Stimulated activated CD4-positive, alpha-beta T cell treated with anti-CD3 and anti-CD28 coated beads, Interleukin-1b, Interleukin-23, amount 100 ng/mL, for 1 hour (primary cell): ENCODE results near the gene CEP83.
"Not testable (repeated sequence)": the region's sequence is repeated elsewhere in the genome, so short reads cannot be mapped to it uniquely, and the experiment has no call there.

Source experiments
- DNase-seq, 2 donors: peaks; one replicate each; pipeline ENCODE4 v3.0.0-alpha.2; 2020; ENCODE audit warnings: low read depth in 2 of 2

CEP83 gene

DNA sequence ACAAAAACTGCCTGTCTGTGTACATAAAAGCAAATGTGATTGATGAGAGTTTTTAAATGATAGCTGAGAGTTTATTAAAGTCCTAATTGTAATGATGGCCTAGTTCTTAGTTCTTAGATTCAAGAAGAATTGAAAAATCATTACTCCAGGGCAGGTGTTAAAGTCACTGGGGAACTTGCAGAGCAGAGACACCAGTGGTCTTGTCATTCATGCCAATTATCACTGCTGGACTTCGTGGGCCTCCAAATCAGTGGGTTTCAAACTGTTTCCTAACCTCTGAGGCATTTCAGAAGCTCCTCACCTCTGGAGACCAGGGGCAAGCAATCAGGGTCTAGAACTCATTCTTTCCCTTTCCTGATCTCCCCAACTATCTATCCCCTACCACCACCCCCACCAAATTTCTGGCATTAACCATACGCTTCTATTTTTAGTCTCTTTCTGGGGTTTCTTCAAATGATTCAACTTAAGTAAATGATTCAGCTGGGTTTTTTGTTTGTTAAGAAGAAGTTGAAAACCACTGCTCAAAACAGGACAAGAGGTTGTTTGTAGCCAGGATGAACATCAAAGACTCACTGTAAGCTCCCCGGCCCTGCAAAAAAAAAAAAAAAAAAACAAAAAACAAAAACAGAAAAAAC, 80.1 kb downstream of the CEP83 start:
- no peak for DNase-seq

DNA sequence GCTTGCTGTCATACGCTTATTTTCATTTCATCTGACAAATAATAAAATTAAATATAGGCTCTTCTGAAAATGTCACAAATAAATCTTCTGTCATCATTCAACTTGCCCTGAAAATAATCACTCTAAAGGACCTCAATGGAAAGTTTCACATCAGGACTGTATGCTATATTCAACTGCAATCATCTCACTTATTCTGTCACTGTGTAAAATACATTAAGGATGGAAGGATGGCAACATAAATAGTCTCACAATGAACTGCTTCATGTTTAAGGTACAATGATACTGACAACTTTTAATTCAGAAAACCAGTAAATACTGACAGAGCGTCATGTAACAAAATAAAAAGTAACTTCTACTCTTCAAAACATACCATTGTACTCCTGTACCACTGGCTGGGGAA, 82.1 kb downstream of the CEP83 start:
- DNase-seq = no peak

DNA sequence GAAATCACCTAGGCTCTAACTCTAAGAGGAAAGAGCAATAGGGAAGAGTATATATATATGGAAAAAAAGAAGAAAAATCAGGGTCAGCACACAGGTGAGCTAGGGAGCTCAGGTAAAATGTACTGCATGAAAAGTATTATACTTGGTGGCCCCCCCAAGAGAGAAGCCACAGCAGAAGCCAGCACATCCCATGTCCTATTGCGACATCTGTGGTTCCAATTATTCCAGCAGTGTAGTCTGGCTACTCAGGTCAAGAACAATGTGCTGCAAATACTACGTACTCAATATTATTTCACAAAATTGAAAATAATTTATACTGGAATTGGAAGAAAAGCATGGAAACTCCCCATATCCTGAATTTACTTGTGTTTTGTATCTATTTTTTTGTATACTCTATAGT, 85.5 kb downstream of the CEP83 start:
- DNase-seq = no peak

DNA sequence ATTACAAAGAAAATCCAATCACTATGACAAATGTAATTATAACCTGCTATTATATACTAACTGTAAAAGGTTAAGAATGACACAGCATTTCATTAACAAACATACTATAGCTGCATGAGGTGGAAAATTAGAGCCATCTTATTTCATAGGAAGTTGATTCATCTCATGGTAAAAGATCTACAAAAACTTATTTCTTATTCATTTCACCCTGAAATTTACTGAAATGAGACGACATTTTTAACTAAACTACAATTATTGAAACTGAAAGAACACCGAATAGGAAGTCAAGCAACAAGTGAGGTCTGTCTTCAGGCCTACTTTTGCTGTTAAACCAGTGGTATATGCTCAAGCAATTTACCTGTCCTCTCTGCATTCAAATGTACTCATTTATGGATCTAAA, 87.2 kb downstream of the CEP83 start:
- DNase-seq = no peak

DNA sequence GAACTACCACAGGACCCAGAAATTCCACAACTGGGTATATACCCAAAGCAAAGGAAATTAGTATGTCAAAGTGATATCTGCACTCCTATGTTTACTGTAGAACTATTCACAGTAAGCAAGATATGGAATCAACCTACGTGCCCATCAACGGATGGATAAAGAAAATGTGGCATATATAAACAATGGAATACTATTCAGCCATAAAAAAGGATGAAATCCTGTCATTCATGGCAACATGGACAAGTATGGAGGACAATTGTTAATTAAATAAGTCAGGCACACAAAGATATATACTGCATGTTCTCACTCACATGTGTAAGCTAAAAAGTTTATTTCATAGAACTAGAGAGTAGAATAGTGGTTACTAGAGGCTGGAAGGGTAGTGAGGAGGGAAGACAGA, 97.0 kb downstream of the CEP83 start:
- no peak for DNase-seq

DNA sequence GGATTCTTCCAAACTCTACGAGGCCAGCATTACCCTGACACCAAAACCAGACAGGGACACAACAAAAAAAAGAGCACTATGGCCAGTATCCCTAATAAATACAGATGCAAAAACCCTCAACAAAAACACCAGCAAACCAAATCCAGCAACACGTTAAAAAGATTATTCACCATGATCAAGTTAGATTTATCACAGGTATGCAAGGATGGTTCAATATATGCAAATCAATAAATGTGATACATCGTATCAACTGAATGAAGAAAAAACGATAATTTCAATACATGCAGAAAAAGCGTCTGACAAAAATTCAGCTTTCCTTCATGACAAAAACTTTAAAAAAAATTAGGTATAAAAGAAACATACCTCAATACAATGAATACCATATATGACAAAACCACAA, 99.9 kb downstream of the CEP83 start:
- DNase-seq = no peak

DNA sequence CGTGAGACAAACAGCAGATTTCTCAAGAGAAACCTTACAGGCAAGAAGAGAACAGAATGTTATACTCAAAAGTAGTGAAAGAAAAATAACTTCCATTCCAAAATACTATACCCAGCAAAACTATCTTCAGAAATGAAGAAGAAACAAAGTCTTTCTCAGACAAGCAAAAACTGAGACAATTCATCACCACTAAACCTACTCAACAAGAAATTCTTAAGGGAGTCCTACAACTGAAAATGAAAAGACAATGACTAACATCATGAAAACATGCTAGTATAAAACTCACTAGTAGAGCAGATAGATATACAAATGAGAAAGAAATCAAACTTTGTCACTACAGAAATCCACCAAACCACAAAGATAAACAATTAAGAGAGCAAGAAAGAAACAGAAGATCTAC, 106.5 kb downstream of the CEP83 start:
- DNase-seq = no peak

DNA sequence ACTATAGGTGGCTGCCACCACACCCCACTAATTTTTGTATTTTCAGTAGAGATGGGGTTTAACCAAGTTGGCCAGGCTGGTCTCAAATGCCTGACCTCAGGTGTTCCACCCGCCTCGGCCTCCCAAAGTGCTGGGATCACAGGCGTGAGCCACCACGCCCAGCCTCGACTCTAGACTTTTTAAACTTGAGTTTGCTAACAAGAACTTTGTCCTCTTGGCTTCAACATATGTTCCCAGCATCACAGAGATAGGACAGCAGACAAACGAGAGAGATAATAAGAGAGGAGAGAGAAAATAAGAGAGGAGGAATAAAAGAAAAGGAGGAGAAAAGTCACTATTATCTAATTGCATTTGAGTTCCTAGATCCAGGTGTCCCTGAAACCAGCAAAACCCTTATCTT, 119.1 kb downstream of the CEP83 start:
- no peak for DNase-seq

DNA sequence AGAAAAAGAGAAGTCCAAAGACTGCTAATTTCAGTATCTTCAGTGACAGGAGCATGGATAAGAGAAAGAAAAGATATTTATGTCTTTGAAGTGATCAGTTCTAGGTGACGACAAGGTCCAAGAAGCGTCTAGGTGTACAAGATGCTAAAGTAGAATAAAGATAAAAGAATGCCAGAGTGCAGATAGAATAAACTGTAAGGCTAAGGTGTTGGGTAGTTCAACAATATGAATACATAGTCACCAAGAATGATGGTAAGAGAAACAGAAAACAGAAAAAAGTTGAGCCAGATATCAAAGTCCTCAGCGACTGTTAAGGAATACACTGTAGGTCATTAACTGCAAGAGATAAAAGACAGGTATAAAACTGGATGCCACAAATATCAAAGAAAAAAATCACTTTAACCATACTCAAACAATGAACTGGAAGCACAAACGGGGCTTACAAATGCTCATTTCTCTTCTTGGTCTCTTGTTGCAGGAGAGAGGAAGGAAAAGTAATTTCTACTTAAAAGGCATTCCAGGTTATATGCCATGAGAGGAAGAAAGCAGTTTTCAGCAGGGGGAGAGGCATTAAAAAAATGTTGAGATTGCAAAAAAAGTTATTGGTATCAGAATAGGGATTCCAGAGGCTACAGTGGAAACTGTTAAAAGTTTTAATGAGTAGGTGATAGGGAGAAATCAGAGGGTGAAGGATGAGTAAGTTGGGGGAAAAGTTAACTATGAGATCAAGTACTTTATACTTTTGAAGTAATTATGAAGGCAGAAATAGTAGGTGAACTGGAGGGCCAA, 121.5 kb downstream of the CEP83 start:
- no peak for DNase-seq

DNA sequence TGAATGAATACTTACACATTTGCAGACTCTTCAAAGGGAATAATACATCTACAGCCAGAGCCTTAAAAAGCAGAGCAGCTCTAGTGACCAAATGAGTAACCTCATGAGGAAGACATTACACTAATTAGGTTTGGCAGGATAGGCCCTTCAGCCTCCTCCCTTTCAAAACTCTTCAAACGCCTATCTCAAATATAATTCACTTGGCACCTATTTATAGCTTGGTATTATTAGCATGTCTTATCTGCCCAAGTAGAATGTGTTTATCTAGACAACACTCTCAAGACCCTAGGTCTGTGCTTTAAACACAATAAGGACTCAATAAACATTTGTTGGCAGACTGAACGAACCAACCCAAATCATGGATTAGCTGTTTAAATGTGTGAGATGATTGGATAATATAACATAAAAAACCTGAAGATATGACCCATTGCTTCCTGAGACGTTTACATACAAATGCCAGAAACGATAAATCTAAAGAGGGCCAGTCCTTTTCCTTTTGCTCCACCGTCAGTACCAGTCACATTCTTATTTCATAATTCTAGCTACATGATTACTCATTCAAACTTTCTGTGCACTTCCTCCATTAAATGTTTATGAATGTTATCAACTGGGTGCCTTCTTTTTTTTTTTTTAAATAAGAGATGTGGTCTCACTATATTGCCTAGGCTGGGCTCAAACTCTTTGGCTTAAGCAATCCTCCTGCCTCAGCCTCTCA, 123.3 kb downstream of the CEP83 start:
- no peak for DNase-seq

DNA sequence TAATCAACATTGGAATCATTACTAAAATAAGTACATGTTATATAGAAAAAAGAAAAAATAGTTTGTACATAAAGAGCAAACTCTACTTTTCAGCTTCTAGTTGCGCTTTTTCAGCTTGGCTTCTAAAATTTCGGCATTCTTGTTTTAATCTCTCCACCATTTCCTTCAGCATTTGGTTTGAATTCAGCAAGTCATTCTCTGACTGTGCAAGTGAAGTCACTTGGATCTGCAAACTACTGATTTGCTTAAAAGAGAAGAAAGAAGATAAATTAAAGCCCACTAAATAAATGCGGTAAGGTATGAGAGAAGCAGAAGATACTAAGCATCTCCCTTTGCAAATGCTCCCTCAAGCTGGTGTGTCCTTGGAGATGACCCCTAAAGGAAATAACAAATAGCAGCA, 126.3 kb downstream of the CEP83 start:
- DNase-seq = no peak

DNA sequence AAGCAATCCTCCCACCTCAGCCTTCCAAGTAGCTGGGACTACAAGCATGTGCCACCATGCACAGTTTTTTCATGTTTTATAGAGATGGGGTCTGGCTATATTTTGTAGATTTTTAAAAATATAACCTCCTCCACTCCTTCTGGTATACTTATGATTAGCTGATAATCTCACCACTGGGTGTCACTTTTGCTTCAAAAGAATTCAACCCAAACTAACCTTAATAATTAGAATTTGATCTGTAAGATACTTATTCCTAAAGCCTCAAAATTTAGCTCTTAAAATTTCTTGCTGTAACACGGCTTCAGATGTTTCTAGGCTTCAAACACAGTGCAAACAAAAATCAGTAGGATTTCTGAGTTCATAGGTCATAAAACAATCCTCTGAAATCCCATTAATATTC, 130.3 kb downstream of the CEP83 start:
- DNase-seq = no peak

DNA sequence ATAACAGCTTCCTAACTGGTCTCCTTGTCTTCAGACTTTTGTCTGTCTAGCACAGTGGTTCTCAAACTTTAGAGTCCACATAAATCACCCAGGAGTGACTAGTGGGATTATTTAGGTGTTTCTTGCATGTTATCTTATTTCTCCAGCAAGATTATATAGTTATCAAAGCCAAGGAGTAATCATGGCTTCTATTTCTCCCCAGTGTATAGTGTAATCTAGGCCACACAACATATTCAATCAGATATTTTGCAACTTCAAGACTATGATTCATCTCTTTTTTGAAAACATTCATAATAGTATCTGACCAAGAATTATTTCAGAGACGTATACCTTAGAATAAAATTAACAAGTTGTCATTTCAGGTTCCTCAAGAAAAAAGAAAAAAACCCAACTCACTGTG, 131.9 kb downstream of the CEP83 start:
- no peak for DNase-seq

DNA sequence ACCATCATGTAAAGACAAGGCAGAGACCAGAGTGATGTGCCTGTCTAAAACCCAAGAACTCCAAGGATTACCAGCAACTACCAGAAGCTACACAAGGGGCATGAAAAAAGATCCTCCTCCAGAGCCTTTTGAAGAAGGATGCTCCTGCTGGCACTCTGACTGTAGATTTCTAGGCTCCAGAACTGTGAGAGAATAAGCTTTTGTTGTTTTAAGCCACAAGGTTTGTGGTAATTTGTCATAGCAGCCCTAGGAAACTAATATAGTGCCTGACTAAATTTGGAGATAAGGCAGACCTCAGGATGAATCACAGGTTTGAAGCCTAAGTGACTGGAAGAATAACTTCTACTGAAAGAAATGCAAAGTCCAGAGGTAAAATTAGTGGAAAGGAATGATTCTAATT, 132.9 kb downstream of the CEP83 start:
- no peak for DNase-seq

DNA sequence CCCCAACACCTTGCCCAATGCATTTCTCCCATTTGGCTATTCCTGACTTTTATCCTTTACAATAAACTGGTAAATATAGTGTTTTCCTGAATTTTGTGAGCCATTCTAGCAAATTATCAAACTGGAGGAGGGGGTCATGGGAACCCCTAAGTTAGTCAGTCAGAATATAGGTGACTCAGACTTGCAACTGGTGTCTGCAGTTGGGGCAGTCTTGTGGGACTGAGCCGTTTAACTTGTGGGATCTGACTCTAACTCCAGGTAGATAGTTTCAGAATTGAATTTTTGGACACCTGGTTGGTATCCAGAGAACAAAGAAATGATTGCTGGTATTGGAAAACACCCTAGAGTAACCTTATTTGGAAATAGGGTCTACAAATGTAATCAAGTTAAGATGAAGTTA, 133.4 kb downstream of the CEP83 start:
- DNase-seq = no peak

DNA sequence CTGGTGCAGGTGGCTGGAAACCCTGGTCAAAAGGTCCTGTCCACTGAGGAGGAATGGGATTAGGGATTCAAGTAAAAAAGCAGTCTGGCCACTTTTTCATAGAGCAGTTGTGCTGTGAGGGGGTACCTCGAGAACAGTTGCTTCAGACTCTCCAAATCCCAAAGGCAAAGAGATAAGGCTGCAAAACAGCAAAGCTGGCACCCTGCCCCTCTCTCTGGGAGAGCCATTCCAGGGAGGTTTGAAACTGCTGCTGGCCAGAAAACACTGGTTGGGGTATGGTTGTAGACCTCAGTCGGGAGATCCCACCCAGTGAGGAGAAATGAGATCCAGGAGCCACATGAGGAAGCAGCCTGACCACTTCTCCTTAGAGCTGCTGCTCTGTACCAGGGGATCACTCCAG, 137.3 kb downstream of the CEP83 start:
- no peak for DNase-seq

DNA sequence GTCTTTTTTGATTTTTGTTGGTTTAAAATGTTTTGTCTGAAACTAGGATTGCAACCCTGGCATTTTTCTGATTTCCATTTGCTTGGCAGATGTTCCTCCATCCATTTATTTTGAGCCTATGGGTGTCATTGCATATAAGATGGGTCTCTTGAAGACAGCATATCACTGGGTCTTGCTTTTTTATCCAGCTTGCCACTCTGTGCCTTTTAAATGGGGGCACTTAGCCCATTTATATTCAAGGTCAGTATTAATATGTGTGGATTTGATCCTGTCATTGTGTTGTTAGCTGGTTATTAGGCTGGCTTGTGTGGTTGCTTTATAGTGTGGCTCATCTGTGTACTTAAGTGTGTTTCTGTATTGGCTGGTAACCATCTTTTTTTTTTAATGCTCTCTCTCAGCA, 139.6 kb downstream of the CEP83 start:
- DNase-seq = no peak

DNA sequence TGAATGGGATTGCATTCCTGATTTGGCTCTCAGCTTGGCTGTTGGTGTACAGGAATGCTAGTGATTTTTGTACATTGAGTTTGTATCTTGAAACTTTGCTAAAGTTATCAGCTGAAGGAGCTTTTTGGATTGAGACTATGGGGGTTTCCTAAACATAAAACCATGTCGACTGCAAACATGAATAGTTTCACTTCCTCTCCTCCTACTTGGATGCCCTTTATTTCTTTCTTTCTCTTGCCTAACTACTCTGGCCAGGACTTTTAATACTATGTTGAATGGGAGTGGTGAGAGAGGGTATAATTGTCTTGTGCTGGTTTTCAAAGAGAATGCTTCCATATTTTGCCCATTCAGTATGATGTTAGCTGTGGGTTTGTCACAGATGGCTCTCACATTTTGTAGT, 141.5 kb downstream of the CEP83 start:
- no peak for DNase-seq

DNA sequence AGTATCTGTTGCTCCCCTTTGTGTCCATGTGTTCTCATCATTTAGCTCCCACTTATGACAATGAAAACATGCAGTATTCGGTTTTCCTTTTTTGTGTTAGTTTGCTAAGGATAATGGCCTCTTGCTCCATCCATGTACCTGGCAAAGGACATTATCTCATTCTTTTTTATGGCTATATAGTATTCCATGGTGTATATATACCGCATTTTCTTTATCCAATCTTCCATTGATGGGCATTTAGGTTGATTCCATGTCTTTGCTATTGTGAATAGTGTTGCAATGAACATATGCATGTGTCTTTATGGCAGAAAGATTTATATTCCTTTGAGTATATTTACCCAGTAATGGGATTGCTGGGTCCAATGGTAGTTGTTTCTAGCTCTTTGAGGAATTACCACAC, 143.1 kb downstream of the CEP83 start:
- DNase-seq = not testable (repeated sequence)

DNA sequence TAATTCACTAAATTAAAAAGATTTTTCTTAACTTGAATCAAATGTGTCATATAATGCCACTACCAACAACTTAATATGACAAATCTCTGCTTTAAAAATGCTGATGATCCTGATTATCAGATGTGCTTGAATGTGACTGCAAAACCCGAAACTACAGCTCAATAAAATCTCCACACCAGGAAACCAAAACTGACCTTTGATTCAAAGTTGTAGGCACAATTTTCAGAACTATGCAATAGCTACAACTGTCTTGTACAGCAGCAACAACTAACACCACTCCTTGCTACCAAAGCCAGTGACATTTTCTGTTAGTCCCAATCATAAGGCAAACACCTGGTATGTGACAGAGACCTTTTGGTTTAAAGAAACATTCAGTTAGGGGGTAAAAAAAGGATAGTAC, 147.3 kb downstream of the CEP83 start:
- DNase-seq = no peak

DNA sequence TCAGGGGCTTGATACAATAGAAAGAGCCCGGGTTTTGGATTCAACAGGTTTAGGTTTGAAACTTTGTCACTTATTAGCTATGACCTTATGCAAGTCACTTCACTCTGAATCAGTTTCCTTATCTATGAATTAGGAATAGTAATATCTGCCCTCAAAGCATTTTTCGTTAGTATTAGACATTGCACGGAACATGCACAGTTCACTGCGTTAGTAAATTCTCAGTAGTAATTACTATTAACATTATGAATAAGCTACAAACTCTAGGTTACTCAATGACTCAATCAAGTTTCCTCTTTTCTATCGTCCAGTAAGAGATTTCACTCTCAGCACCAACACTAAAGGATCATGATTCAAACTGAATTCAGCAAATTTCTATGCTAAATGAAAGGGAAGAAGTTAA, 150.3 kb downstream of the CEP83 start:
- DNase-seq = no peak

DNA sequence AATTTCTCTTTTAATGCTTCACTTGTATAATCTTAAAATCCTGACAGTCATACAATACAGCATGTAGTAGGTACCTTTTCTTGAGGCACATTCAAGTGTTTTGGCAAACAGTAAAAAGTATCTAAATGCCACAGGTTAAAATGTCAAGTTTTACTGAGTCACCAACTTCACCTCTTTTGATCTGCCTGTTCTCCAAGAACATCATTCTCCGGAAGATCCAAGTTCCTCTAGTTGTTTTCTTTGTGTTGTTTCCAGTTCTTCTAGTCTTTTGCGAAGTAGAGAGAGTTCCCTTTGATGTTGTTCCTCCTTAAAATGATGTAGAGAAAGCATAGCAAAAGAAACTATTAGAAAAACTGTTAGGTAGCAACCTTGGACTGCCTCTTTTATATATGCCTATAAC, 151.1 kb downstream of the CEP83 start:
- DNase-seq = no peak
